ENCODE results near the gene DNAJC3. TPM values are rescaled to one million over a fixed set of nuclear protein-coding genes. Genes with fewer than 3 reads are reported as not detected.
"Not testable (repeated sequence)": the region's sequence is repeated elsewhere in the genome, so short reads cannot be mapped to it uniquely, and the experiment has no call there.

The DNAJC3 gene
- total RNA-seq, 4 donors from 2014 or later: 16.9 to 67.6 (median 53.5) TPM

DNA sequence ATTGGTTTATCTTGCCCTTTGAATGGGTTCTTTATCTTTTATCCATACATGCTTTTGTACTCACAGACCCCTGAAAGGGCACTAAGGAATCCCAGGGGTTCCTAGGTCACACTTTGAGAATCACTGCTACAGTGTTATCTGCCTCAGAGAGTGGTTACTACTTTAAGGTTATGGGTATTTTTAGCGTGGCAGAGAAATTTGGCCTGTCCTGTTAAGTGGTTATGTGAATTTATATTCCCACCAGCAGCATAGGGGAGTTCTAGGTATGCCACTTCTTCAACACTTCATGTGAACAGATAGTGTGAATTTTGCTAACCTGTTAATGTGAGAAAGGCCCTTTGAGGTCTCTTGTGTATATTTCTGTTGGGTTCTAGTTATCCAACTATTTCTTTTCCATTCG, 75.7 kb downstream of the DNAJC3 start:
- DNase-seq: no peak
- Histone ChIP-seq H3K4me1 (no peaks in the 10 kb centered on the region), H3K27me3 (no peaks in the 10 kb centered on the region), H3K4me3 (no peak overlapping the region), H3K36me3 (no peaks in the 10 kb centered on the region), H3K27ac (no peak overlapping the region), H3K9me3 (no peaks in the 10 kb centered on the region)
- intact Hi-C loops (cut with DNase I; ENCODE audit: low total_unique reads): no loop called here
- TF ChIP-seq POLR2A (IDR thresholded peaks at IDR 0.05): no peak
- no peak for TF ChIP-seq CTCF (IDR thresholded peaks at IDR 0.05)

GRCh38 chr13:95754069-95754468, 77.1 kb downstream of the DNAJC3 start:
- Histone ChIP-seq H3K9me3 (no peaks in the 10 kb centered on the region), H3K4me3 (no peak overlapping the region), H3K36me3 (no peaks in the 10 kb centered on the region), H3K27me3 (no peaks in the 10 kb centered on the region), H3K4me1 (no peaks in the 10 kb centered on the region), H3K27ac (no peak overlapping the region)
- TF ChIP-seq POLR2A (IDR thresholded peaks at IDR 0.05) (no peak), CTCF (IDR thresholded peaks at IDR 0.05) (no peak)
- no peak for DNase-seq
- intact Hi-C loops (cut with DNase I; ENCODE audit: low total_unique reads): no loop called here

DNA sequence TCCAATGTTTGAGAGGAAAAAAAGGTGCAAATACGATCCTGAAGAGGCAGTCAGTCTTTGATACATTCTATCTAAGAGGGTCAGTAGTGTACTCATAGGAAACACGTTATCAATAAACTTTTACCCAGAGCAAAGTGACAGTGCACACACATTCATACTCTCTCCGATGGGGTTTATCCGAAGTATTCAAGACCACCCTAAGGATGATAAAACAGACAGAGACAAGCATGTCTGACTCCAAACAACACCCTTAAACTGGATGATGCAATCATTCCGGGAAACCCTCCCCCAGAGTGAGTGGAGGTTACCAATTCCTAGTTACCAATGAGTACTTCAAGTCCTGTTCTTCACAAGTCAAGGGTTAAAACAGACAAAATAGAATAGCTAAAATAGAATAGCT, 79.1 kb downstream of the DNAJC3 start:
- DNase-seq: no peak
- H3K36me3 ChIP-seq: peaks cover 0 to 4% of the 10 kb centered on the region in 2 donors
- no peaks in the 10 kb centered on the region for H3K4me1 ChIP-seq
- intact Hi-C loops (cut with DNase I; ENCODE audit: low total_unique reads): no loop called here
- no peaks in the 10 kb centered on the region for H3K9me3 ChIP-seq
- no peak overlapping the region for H3K27ac ChIP-seq
- no peak overlapping the region for H3K4me3 ChIP-seq
- H3K27me3 ChIP-seq: no peaks in the 10 kb centered on the region
- TF ChIP-seq CTCF (IDR thresholded peaks at IDR 0.05) (no peak), POLR2A (IDR thresholded peaks at IDR 0.05) (no peak)

DNA sequence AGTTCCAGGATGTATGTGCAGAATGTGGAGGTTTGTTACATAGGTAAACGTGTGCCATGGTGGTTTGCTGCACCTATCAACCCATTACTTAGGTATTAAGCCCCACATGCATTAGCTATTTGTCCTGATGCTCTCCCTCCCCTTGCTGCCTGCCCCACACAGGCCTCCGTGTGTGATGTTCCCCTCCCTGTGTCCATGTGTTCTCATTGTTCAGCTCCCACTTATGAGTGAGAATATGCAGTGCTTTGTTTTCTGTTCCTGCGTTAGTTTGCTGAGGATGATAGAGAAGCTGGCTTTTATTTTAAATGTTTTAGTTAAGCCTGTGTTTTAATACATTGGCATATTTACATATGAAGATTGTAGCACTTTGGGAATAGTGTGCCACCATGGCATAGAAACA, 85.7 kb downstream of the DNAJC3 start:
- H3K4me3 ChIP-seq; DNase-seq; intact Hi-C loops (cut with DNase I; ENCODE audit: low total_unique reads); H3K27ac ChIP-seq; H3K36me3 ChIP-seq; H3K4me1 ChIP-seq; H3K9me3 ChIP-seq; H3K27me3 ChIP-seq: not testable (repeated sequence)

DNA sequence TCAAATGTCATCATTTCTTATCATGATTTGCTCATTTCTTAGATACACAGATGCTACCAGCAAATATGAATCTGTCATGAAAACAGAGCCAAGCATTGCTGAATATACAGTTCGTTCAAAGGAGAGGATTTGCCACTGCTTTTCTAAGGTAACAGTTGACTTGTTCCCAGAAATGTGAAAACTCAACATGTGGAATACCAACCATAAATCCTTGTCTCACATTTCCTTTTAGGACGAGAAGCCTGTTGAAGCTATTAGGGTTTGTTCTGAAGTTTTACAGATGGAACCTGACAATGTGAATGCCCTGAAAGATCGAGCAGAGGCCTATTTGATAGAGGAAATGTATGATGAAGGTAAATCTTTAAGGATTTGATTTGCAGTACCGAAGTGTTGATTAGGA, 86.7 kb downstream of the DNAJC3 start:
- intact Hi-C loops (cut with DNase I; ENCODE audit: low total_unique reads): no loop called here
- no peaks in the 10 kb centered on the region for H3K4me1 ChIP-seq
- H3K4me3 ChIP-seq: no peak overlapping the region
- H3K27me3 ChIP-seq: no peaks in the 10 kb centered on the region
- DNase-seq: no peak
- no peak overlapping the region for H3K27ac ChIP-seq
- H3K36me3 ChIP-seq: peaks cover 0 to 4% of the 10 kb centered on the region in 2 donors
- TF ChIP-seq POLR2A (IDR thresholded peaks at IDR 0.05) (no peak), CTCF (IDR thresholded peaks at IDR 0.05) (no peak)
- H3K9me3 ChIP-seq: no peaks in the 10 kb centered on the region

- H3K4me3 ChIP-seq: no peak overlapping the region
- no peak overlapping the region for H3K27ac ChIP-seq
- intact Hi-C loops (cut with DNase I; ENCODE audit: low total_unique reads): no loop called here
- no peak for DNase-seq
- H3K9me3 ChIP-seq: no peaks in the 10 kb centered on the region
- no peaks in the 10 kb centered on the region for H3K27me3 ChIP-seq
- no peaks in the 10 kb centered on the region for H3K36me3 ChIP-seq
- H3K4me1 ChIP-seq: no peaks in the 10 kb centered on the region
- TF ChIP-seq POLR2A (IDR thresholded peaks at IDR 0.05) (no peak), CTCF (IDR thresholded peaks at IDR 0.05) (no peak)
Measured at GRCh38 chr13:95771905-95772304, 95.0 kb downstream of the DNAJC3 start.
